NCI-H2227 (cell line): Measurements from ENCODE around the gene VPS26A.
"Not testable (repeated sequence)": the region's sequence is repeated elsewhere in the genome, so short reads cannot be mapped to it uniquely, and the experiment has no call there.

Experiments
- DNase-seq: peaks from one replicate; lab custom pipeline; 2025; ENCODE audit not compliant: unreplicated experiment; lab: John Stamatoyannopoulos, UW

VPS26A gene

DNA sequence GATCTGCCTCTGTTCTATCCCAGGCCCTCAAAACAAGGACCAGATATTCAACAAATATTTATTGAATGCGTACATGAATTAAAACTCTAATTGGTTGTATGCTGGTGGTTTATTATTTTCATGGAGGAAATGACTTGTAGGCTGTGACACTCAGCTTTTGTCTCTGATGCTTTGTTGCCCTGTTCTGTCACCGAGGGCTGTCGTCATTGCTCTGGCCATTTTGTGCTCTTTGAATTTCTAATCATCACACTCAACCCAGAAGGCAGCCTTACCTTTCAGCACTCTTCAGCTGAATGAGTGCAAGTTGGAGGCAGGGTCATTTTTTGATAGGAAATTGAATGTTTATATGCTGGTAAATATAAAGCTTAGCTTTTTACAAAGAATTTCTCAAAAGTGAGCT lies 21.5 kb upstream of the VPS26A start:
- DNase-seq = no peak

DNA sequence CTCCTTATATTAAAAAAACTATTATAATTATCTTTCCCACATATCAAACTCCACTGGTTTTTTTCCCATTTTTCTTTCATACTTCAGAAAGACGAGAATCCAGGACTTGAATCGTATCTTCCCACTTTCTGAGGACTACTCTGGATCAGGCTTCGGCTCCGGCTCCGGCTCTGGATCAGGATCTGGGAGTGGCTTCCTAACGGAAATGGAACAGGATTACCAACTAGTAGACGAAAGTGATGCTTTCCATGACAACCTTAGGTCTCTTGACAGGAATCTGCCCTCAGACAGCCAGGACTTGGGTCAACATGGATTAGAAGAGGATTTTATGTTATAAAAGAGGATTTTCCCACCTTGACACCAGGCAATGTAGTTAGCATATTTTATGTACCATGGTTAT lies 20.2 kb upstream of the VPS26A start:
- no peak for DNase-seq

DNA sequence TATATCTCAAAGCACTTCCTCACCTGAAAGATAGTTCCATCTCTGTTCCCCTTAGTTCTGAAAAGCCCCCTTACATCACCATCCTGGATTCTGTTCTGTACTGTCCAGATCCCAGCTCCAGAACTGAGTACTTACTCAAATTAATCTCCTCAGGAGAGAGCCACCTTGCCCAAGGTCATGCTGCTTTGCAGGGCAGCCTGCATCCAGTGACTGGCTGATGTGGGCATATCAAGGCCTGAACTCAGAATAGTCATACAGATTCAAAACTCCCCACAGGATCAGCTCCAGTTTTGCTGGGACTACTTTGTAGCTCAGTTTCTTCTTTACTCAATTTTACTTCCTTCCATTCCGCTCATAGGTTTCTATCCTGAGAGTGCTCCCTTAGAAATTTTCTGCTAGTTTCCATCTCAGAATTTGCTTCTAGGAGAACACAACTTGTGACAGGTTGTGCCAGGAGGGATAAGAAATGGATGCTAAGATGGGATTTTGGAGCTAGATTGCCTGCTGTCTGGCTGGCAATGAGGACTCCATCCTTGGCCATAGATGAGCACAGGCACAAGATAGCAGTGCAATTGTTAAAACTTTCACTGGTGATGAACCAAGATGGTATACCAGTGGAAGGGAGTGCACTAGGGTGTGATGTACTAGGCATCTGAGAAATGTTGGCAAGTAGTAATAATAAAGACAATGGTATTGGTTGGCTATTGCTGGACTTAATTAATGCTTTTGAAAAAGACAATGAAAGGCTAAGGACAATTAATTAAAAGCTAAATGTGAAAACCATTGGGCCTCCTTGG lies 18.8 kb upstream of the VPS26A start:
- DNase-seq = no peak

DNA sequence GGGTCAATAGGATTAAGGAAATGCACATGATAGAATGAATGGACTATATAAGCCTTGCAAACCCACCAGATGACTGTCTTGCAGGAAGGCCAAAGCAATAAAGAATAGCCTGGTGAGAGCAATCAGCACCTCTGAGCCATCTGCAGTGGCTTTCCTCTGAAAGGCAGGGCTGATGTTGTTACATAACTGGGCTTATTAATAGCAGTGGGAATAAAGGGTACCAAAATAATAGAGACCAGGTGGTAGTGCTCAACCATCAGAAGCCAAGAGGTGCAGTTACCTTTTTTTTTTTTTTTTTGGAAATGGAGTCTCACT lies 16.8 kb upstream of the VPS26A start:
- DNase-seq = no peak

DNA sequence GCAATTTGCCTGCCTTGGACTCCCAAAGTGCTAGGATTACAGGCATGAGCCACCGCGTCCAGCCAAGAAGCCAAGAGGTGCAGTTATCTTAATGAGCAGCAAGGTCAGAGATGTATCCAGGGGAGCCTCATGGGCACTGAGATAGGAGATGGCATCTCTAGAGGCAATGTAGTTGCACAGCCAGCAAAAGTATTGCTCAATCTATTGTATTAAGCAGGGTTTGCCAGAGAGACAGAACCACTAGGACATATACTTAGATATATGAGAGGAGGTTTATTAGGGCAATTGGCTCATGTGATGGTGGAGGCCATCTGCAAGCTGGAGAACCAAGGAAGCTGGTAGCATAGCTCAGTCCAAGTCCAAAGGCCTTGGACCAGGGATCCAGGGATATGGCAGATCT lies 16.3 kb upstream of the VPS26A start:
- no peak for DNase-seq

DNA sequence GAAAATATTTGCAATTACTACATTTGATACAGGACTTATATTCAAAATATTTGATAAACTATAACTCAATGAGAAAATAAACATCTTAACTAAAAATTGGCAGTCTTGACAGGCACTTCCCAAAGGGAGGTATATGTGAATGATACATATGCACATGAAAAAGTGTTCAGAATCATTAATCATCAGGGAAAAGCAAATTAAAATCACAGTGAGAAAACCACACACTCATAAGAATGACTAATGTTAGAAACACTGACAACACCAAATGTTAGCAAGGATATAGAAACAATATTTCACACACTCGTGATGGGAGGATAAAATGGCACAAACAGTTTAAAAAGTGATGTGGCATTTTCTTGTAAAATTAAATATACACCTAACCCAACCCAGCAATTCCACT lies 4.1 kb upstream of the VPS26A start:
- DNase-seq = no peak

DNA sequence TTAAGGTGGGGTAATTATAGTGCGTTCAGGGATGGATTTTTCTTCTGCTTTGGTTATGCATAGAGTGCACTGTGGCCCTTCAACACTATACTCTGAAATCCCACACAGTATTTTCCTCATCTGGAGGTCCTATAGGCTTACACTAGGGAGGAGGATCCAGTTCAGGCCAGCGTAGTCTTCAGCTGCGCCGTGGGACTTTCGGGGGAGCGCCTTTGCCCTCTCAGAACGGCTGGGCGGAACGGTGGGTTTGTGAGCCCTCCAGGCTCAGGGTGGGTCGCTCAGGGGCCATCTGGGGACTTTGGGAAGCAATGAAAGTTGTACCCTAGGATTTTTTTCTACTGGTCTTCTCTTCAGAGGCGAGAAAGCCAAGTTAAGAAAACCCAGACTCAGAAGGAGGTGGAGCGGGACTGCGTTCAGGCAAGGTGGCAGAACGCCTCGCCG lies 652 bp upstream of the VPS26A start:
- DNase-seq = peak; percentile 76

DNA sequence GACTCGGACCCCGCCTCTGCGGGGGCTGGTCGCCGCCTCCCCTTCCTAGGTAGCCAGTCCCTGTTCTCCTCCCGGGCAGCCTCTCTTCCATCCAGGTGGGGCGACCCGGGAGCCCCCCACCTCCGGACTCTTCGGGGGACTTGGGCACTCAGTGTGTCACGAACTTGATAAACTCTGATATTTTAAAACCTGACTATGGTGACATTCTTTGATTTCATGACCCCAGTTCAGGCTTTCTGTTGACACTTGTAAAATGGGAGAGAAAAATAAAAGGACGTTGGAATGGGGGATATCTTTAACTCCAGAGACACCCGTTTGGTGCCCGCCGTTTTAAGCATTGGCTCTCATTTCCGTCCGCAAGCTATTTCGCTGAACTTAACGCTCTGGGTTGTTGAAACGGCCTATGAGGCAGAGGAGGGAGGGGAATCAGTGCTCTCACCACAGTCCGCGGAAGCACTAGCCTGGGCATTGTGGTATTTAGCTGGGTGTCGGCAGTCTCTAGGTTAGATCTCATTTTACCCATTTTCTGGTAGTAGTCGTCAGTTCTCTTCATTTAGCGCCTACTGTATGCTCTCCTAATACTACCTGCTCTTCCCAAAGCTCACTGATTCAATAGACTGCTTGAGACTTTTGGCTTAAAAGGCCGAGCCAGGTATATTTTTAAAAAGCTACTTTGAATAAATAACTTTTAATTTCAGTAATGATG lies 738 bp downstream of the VPS26A start:
- DNase-seq = peak; percentile 23

DNA sequence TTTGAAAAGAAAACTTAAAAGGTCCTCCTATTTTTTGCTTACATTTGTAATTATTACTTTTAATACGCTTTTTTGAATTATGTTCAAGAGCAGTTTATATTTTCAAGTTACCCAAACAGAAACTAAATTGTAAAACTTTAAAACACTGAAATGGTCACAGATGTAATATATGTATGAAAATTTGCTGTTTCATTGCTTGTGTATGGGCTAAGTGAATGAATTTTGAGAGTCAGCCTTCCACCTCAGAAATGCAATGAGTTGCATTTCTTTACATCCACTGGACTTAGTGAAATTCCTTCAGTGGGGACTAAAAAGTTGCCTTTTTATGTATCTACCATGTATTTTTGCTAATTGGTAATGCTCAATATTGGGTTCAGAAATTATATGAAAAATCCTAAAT lies 1.6 kb downstream of the VPS26A start:
- no peak for DNase-seq

DNA sequence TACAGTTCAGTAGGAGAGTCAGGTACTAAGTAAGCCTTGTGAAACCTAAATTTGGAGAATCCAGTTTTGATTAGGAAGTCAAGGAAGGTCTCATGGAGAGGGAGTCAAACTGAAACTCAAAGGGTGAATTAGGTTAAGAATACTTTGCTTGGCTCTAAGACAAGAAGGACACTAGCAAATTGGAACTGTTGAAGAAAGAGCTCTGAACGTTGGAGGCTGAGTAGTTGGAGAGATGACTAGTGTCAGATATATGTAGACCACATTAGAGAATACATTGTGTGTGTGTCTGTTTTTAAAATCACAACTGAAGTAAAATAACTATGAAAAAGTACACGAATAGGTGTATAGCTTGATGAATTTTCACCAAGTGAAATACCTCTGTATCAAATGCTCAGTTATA lies 6.3 kb downstream of the VPS26A start:
- DNase-seq = no peak

DNA sequence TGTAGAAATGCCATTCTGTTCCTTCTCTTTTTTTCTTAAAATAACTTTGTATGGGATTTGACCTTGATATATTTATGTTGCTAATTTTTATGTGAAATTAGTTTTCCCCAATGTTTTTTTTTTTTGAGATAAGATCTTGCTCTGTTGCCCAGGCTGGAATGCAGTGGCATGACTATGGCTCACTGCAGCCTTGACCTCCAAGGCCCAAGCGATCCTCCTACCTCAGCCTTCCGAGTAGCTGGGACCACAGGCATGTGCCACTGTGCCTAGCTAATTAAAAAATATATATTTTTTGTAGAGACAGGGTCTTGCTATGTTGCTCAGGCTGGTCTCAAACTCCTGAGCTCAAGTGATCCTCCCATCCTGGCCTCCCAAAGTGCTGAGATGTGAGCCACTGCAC lies 16.0 kb downstream of the VPS26A start:
- no peak for DNase-seq

DNA sequence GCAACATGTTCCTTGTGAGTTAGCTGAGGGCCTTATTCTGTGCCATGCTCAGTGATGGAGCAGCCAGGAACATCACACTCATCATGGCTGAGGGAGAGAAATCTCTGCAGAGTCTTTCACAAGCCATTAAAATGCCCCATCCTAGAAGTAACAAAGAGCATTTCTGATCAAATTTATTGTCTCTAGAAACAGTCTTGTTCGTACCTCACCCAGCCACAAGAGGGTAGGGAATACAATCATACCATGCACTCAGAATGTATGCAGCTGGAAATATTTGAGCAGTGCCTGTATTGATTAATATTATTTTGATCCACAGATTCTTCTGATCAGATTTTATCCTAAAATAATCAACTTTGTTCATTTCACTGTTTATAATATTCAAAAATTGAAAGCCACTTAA lies 17.3 kb downstream of the VPS26A start:
- DNase-seq = no peak

DNA sequence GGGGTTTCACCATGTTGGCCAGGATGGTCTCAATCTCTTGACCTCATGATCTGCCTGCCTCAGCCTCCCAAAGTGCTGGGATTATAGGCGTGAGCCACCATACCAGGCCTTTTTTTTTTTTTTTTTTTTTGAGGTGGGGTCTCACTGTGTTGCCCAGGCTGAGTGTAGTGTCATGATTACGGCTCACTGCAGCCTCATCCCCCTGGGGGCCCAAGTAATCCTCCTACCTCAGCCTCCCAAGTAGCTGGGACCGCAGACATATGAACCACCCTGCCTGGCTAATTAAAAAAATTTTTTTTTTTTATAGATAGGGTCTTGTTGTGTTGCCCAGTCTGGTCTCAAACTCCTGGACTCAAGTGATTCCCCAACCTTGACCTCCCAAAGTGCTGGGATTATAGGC lies 18.1 kb downstream of the VPS26A start:
- DNase-seq = not testable (repeated sequence)

DNA sequence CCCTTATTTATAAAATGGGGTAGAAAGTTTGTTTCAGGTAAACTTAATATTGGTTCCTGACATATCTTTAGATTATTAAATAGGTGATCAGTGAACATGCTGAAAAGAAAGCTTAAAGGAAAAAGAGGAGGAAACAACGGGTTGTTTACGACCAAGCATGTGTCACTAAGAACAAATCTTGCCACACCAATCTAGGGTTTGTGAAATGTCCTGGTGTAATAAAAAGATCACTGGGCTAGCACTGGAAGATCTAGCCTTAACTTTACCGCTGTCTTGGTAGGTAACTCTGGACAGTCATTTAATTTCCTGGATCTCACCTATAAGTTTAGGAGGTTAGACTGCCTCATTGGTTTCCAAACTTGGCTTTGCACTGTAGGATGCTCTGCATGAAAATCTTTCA lies 19.0 kb downstream of the VPS26A start:
- DNase-seq = no peak

DNA sequence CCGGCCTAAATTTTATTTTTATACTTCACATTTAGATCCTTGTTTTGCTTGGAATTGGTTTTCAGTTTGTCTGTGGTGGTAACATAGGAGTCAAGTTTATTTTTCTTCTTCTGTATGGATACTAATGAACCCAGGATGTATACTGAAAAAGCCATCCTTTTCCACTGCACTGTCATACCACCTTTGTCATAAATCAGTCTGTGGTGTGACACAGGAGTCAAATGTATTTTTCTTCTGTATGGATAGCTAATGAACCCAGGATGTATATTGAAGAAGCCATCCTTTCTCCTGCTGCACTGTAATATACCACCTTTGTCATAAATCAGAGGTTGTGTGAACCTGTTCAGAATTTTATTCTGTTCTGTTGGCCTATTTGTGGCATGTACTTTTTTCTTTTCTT lies 21.4 kb downstream of the VPS26A start:
- DNase-seq = no peak

DNA sequence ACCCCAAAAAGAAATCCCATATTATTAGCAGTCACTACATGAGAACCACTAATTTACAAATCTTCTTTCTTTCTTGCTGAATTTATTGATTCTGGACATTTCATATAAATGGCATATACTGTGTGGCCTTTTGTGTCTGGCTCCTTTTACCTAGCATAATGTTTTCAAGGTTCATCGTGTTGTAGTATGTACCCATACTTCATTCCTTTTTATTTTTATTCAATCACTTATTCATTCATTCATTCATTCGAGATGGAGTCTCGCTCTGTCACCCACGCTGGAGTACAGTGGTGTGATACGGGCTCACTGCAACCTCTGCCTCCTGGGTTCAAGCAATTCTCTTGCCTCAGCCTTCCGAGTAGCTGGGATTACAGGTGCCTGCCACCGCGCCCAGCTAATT lies 21.9 kb downstream of the VPS26A start:
- DNase-seq = no peak

DNA sequence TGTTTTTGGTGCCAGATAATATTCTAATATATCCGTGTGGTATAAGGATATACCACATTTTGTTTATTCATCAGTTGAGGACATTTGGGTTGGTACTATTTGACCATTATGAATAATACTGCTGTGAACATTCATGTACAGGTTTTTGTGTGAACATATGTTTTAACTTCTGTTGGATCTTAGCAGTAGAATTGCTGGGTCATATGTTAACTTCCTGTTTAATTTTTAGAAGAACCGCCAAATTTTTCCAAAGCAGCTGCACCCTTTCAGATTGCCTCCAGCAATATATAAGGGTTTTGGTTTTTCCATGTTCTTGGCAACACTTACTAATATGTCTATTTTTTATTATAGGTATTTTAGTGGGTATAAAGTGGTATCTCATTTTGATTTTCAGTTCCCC lies 22.8 kb downstream of the VPS26A start:
- no peak for DNase-seq

DNA sequence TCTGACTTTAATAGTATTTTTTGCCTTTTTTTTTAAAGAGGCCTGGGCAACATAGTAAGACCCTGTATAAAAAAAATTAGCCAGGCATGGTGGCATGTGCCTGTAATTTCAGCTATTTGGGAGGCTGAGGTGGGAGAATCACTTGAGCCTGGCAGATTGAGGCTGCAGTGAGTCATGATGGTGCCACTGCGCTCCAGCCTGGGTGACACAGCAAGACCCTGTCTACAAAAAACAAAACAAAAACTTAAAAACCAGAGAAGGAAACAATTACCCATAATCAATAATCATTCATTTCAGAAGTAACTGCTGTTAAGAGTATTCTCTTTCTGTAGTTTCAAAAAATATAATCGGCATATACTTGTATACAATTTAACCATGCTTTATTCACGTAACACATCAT lies 28.0 kb downstream of the VPS26A start:
- no peak for DNase-seq

DNA sequence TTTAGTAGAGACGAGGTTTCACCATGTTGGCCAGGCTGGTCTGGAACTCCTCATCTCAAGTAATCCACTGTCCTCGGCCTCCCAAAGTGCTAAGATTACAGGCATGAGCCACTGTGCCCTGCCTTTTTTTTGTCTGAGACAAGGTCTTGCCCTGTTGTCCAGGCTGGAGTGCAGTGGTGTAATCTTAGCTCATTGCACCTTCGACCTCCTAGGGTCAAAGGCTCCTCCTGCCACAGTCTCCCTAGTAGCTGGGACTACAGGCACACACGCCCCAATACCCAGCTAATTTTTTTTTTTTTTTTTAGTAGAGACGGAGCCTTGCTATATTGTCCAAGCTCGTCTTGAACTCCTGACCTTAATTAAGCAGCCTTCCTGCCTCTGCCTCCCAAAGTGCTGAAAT lies 29.2 kb downstream of the VPS26A start:
- DNase-seq = no peak

DNA sequence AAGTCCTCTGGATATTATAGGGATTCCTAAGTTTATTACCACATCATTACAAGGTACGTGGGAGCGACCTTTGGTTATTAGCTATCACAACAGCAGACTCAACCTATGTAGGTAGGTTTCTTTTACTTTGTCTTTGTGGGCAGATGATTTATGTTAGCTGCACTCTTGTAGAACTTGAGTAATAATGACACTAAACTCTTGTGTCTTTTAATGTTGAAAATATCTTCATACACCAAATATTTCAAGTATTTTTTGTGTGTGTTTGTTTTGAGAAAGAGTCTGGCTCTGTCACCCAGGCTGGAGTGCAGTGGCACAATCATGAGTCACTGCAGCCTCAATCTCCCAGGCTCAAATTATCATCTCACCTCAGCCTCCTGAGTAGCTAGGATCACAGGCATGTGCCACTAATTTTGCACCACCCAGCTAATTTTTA lies 36.8 kb downstream of the VPS26A start:
- DNase-seq = no peak

DNA sequence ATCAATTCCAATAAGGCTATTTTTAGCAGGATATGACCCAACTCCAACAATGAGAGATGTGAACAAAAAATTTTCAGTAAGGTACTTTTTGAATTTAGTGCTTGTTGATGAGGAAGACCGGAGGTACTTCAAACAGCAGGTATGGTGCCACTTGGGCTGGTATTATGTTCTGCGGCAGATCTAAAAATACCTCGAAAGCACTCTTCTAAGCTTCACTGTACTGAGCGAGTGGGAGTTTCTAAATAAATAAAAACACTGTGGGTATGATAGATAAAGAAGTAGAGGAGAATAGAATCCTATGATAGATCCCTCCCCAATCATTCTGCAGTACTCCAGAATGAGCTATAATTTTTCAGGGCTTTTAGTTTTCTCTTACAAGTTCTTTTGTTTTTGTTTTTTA lies 44.5 kb downstream of the VPS26A start:
- DNase-seq = no peak

DNA sequence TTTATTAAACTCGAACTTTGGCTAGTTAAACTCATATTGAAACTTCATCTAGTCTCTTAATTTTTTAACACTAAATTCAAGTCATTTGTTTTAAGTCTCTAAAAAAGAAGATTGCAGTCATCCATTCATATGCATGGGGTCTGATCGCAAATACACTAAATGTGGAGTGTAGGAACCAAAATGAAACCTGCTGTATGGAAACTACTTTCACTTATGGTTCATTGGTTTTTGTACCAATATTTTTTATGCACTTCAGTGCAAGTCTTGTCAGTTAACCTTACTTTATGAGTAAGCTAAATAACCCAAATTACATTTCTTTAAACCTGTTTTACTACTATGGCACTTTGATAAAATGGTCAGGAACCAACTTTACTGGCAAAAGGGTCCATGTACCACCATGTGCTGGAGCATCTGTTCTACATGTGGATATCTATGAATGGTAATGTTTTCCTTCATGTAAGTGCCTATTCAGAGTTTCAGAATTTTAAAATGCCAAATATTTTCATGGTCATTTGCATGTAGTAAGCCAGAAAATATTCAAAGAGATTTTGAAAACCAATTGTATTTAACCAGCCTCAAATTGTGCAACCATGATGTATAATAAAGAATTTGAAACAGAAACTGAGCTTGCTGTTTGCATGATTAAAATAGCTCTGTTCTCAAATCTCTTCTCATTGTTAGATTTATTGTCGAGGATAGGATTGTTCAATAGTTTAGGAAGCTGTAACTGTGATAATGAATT lies 48.4 kb downstream of the VPS26A start:
- no peak for DNase-seq
